GM21423 (cell line): ENCODE measurements around the gene NUDT1.
"Not testable (repeated sequence)": the region's sequence is repeated elsewhere in the genome, so short reads cannot be mapped to it uniquely, and the experiment has no call there.

Experiments used
- ATAC-seq: cut with Tn5 transposase; IDR thresholded peaks from one replicate; pipeline ENCODE4 v1.9.1; 2021; ENCODE audit warnings: mild to moderate bottlenecking, moderate library complexity; ENCODE audit not compliant: unreplicated experiment

The NUDT1 gene

GRCh38 chr7:2264158-2264557 lies 22.1 kb downstream of the NUDT1 start:
- no peak for ATAC-seq

GRCh38 chr7:2266911-2267310 lies 24.9 kb downstream of the NUDT1 start:
- ATAC-seq, result no peak

DNA sequence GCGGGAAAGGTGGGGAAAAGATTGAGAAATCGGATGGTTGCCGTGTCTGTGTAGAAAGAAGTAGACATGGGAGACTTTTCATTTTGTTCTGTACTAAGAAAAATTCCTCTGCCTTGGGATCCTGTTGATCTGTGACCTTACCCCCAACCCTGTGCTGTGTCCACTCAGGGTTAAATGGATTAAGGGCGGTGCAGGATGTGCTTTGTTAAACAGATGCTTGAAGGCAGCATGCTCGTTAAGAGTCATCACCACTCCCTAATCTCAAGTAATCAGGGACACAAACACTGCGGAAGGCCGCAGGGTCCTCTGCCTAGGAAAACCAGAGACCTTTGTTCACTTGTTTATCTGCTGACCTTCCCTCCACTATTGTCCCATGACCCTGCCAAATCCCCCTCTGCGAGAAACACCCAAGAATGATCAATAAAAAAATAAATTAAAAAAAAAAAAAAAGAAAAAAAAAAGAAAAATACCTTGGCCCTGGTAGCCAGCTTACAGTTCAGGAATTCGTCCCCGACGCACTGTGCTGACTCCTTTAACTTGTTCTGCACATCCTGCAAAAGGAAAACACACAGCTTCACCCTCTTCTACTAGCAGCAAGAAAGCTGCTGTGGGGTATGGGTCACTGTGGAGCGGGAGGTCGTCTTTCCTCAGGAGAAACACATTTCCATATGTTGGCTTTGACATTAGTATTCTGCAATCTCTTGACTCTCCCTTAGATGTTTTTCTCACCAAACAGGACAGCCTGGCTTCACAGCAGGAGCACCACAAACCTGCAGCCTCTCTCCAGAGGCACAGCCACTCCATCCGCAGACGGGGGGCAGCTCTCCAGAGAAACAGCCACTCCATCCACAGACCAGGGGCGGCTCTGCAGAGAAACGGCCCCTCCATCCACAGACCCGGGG lies 27.3 kb downstream of the NUDT1 start:
- ATAC-seq, result not testable (repeated sequence)

DNA sequence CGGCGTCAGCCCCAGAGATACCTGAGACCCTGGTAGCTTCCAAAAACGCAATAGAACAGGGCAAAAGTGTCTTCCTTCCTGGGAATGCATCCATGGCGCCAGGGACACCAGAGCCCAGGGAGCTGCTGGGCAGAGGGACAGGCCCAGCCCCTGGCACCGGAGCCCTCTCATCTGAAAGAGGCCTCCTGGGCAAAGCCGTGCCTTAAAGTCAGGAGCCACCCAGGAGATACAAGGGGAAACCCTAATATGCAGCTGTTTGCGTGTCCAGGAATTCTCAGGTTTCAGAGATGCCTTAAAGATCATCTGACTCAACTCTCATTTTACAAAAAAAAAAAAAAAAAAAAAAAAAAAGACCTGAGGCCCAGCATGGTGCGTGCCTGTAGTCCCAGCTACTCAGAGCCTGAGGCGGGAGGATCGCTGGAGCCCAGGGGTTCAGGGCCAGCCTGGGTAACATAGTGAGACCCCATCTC lies 28.0 kb downstream of the NUDT1 start:
- no peak for ATAC-seq

DNA sequence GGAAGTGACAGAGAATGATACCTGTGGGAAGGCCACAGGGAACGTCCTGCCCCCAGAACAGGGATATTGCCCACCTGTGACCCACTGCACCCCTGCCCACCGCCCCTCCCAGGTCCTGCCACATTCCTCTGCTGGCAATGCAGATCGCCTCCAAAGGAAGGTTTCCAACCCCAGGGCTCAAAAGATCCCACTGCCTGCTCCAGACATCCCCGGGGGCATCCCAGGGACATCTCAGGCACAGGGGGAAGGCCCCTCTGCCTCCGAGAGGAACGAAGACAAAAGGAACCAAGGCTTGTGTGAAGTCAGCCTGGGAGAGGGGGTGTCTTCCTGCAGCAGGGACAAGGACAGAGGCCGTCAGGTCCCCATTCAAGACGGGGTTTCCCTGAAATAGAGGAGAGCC lies 28.5 kb downstream of the NUDT1 start:
- ATAC-seq, result no peak

DNA sequence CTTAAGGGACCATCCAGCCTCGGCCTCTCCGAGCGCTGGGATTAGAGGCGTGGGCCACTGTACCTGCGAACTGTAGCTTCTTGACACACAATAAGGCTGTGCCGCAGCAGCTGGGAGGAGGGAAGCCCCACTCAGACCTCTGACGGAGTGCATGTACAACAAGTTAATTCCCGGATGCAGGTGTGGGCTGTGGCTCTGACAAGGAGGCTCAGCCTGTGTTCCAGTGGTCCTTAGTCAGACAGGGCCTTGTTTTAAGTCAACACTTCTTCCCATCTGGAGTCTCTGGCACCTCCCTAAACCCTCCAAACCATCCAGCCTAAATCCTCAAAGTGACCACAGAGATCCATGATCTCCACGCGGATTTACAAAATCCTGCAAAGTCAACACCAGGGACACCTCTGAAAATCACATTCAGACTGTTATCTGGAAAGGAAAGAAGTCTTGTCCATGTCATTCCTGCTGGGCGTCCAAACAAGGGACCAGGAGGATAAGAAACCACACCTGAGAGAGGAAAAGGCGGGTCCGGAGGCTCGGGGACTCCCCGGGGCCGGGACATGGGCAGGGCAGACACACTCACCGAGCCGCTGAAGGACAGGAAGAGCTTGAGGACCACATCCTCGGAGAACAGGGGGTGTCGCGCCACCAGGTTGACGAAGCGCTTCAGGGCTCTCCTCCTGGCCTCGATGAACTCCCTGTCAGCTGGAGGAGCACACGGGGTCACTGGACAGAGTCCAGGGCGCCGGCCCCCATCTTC lies 29.4 kb downstream of the NUDT1 start:
- ATAC-seq, result no peak

GRCh38 chr7:2272031-2272430 lies 30.0 kb downstream of the NUDT1 start:
- no peak for ATAC-seq

- no peak for ATAC-seq
These were observed 31.8 kb downstream of the NUDT1 start for GRCh38 chr7:2273866-2274265.

DNA sequence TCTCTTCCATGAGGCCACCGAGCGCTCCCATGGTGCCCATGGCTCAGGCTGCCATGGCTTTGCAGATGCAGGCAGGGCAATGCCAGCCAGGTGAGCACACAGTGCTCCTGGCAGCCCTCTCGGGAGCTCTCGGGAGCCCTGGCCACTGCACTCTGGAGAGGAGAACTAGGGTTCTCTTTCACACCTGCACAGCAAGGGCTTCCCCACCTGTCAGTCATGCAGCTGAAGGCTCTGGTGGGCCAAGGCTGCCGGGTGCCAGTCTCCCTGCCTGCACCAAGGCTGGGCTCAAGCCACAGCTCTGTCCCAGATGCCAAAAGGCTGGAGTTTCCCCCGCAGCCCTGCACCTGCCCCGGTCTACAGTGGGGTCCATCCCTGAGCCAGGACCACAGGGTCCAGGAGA lies 32.6 kb downstream of the NUDT1 start:
- no peak for ATAC-seq

DNA sequence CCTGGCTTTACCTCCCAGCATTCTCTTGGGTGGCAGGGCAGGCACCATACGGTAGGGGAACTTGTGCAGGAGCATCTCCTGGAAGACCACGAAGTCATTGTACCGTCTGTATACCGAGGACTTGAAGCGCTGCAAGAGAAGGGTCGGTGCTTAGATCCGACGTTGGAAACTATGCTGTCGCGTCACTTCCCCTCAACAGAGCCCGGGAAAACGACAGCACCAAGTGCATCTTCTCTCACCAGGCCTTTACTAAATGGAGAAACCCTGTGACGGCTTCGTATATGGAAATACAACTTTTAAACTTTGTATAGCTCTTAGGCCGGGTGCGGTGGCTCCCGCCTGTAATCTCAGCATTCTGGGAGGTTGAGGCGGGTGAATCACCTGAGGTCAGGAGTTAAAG lies 33.1 kb downstream of the NUDT1 start:
- no peak for ATAC-seq

DNA sequence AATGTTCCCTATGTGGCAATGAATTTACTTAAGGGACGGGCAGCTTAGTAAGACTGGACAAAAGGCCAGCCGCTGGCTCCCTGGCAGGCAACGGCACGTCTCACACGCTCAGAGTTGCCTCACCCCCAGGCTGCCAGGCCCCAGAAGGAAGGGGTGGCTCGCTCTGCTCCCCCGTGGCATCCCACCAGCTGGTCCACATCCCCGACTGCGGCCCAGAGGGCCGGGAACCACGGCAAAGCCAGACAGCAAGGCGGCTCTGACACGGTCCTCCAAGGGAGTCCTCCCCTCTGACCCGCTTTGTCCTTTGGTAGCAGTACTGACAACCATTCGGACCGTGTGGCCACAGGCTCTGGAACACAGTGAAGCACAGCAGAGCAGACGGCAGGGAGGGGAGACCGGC lies 34.1 kb downstream of the NUDT1 start:
- no peak for ATAC-seq

- no peak for ATAC-seq
These were observed 36.0 kb downstream of the NUDT1 start for GRCh38 chr7:2278026-2278425.

GRCh38 chr7:2279896-2280295 lies 37.9 kb downstream of the NUDT1 start:
- no peak for ATAC-seq

DNA sequence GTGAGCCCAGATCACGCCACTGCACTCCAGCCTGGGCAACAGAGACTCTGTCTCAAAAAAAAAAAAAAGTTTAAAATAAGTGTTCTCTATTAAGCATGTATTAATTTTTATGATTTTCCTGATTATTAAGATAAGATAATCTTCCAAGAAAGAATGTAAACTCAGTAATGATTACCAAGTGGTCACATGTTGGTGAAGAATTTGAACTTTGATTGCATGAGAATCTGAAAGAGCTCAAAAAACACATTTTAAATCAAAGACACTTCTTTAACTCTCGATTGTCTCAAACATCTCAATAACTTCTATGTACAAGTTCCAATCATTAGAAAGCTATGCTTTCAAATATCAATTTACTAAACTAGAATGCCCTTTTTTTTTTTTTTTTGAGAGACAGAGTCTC lies 38.4 kb downstream of the NUDT1 start:
- ATAC-seq, result no peak

GRCh38 chr7:2281541-2281940 lies 39.5 kb downstream of the NUDT1 start:
- no peak for ATAC-seq

- ATAC-seq, result no peak
These were observed 40.2 kb downstream of the NUDT1 start for GRCh38 chr7:2282185-2282751.

GRCh38 chr7:2283074-2283473 lies 41.0 kb downstream of the NUDT1 start:
- no peak for ATAC-seq

- ATAC-seq, result no peak
These were observed 45.7 kb downstream of the NUDT1 start for GRCh38 chr7:2287745-2288144.

GRCh38 chr7:2288503-2288902 lies 46.5 kb downstream of the NUDT1 start:
- peak; percentile 86 for ATAC-seq

- no peak for ATAC-seq
These were observed 47.1 kb downstream of the NUDT1 start for GRCh38 chr7:2289111-2289586.

DNA sequence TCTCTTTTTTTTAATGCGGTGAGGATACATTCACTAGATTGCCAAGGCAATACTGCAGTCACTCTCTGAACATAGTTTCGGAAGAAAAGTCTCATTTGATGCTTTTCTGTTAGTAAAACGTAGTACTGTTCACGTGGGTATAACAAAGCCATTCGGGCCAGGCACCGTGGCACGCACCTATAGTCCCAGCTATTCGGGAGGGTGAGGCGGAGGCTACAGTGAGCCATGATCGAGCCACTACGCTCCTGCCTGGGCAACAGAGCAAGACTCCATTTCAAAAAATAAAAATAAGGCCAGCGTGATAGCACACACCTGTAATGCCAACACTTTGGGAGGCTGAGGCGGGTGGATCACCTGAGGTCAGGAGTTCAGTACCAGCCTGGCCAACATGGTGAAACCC lies 47.6 kb downstream of the NUDT1 start:
- no peak for ATAC-seq

- no peak for ATAC-seq
These were observed 48.9 kb downstream of the NUDT1 start for GRCh38 chr7:2290877-2291276.
